Measurements from ENCODE around the gene RCAN2. TPM values are rescaled to one million over a fixed set of nuclear protein-coding genes. Genes with fewer than 3 reads are reported as not detected.

Gene RCAN2
- total RNA-seq, 1 experiment from 2014 or later, result not detected

DNA sequence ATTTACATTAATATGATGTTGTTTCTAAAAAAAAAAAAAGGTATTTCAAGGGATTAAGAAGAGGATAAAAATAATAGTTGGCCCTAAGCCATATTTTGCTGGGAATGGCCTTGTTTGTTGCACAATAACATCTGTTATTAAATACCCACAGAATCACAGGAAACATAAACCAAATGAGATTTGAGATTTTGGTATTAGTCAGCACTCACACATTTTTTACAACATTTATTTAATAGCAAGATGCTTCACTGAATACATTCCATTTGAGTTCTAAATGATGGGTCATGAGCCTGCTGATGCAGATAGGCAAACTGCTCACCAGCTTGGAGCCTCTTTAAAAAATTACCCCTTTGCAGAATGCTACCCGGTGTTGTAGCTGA lies 227.6 kb downstream of the RCAN2 start:
- DNase-seq (ENCODE audit: low spot score), result peak; percentile 82
- Histone ChIP-seq H3K4me3 (ENCODE audit: low read depth, low read length, poor library complexity, severe bottlenecking) (no peak overlapping the region), H3K9me3 (ENCODE audit: low read depth, low read length, poor library complexity, severe bottlenecking) (no peaks in the 10 kb centered on the region), H3K36me3 (ENCODE audit: insufficient read depth, low read length, poor library complexity, severe bottlenecking) (no peaks in the 10 kb centered on the region), H3K27ac (ENCODE audit: low read depth, low read length, poor library complexity, severe bottlenecking) (no peak overlapping the region), H3K27me3 (replicated peaks; ENCODE audit: insufficient read depth, low read depth, low read length, poor library complexity) (peaks cover 66% of the 10 kb centered on the region), H3K4me1 (ENCODE audit: insufficient read depth, low read length, poor library complexity, severe bottlenecking) (peaks cover 25% of the 10 kb centered on the region)
- BruUV-seq (replicated peaks), result no TSS peak
- CTCF ChIA-PET, result no interaction called here
- intact Hi-C loops (cut with micrococcal nuclease; ENCODE audit: unreplicated experiment), result no loop called here
- TF ChIP-seq, protein P1, sequence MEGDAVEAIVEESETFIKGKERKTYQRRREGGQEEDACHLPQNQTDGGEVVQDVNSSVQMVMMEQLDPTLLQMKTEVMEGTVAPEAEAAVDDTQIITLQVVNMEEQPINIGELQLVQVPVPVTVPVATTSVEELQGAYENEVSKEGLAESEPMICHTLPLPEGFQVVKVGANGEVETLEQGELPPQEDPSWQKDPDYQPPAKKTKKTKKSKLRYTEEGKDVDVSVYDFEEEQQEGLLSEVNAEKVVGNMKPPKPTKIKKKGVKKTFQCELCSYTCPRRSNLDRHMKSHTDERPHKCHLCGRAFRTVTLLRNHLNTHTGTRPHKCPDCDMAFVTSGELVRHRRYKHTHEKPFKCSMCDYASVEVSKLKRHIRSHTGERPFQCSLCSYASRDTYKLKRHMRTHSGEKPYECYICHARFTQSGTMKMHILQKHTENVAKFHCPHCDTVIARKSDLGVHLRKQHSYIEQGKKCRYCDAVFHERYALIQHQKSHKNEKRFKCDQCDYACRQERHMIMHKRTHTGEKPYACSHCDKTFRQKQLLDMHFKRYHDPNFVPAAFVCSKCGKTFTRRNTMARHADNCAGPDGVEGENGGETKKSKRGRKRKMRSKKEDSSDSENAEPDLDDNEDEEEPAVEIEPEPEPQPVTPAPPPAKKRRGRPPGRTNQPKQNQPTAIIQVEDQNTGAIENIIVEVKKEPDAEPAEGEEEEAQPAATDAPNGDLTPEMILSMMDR (conservative IDR thresholded peaks at IDR 0.05; ENCODE audit: low read depth, low read length), result no peak
- no peak for TF ChIP-seq EZH2 (IDR thresholded peaks at IDR 0.05; ENCODE audit: borderline replicate concordance, low read depth, low read length, poor library complexity, severe bottlenecking)
- POLR2A ChIA-PET (ENCODE audit: low non-redundant PET), result no interaction called here

DNA sequence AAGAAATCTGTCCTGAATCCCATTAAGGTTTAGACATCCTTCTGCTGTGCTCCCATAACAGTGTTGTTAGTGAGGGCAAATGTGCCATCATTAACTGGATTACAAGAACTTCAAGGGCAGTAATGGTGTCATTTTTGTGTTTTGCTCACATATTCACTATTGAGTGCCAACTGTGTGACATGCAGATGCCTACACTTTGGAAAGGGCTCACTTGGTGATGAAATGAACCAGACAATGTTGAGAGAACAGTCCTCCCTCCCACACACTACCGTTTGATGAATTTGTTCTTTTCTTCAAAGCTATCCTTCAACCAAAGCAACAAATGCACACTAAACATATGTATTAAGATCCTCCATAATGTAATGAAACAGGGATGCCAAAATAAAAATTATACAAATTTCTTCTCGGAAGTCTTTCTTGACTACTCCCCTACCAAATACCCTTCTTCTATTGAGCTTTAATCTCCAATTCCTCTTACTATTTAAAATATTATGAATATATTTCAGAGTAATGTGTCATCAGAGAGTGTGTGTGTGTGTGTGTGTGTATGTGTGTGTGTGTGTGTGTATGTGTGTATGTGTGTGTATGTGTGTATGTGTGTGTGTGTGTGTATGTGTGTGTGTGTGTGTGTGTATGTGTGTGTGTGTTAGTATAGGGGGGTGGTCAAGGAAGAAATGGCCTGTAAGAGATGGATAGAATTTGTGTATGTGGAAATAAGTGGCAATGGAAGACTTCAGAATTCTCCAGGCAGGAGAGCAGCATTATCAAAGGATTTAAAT lies 228.1 kb downstream of the RCAN2 start:
- Histone ChIP-seq H3K27me3 (replicated peaks; ENCODE audit: insufficient read depth, low read depth, low read length, poor library complexity) (peaks cover 60% of the 10 kb centered on the region), H3K9me3 (ENCODE audit: low read depth, low read length, poor library complexity, severe bottlenecking) (no peaks in the 10 kb centered on the region), H3K27ac (ENCODE audit: low read depth, low read length, poor library complexity, severe bottlenecking) (no peak overlapping the region), H3K4me3 (ENCODE audit: low read depth, low read length, poor library complexity, severe bottlenecking) (no peak overlapping the region), H3K4me1 (ENCODE audit: insufficient read depth, low read length, poor library complexity, severe bottlenecking) (peaks cover 25% of the 10 kb centered on the region), H3K36me3 (ENCODE audit: insufficient read depth, low read length, poor library complexity, severe bottlenecking) (no peaks in the 10 kb centered on the region)
- intact Hi-C loops (cut with micrococcal nuclease; ENCODE audit: unreplicated experiment), result no loop called here
- POLR2A ChIA-PET (ENCODE audit: low non-redundant PET), result no interaction called here
- peak; percentile 19 for DNase-seq (ENCODE audit: low spot score)
- CTCF ChIA-PET, result no interaction called here
- no TSS peak for BruUV-seq (replicated peaks)
- TF ChIP-seq, protein P1 (conservative IDR thresholded peaks at IDR 0.05; ENCODE audit: low read depth, low read length), result no peak
- no peak for TF ChIP-seq EZH2 (IDR thresholded peaks at IDR 0.05; ENCODE audit: borderline replicate concordance, low read depth, low read length, poor library complexity, severe bottlenecking)

DNA sequence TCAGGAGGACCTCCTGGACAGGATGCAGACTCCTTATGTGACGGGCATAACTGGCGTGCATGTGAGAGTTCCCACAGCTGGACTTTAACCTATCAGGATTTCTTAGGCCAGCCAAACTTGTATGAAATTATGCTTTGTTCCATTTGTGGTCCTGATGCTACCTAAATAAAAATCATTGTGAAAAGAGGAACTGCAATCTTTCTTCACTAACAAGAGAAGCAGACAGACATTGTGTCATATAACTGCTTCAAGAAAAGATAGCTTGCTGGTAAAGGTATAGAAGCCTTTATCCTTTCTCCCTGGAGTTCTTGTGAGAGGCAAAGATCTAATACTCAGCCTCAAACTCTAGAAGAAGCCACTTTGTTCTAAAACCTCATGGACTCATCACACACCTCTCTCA lies 233.0 kb downstream of the RCAN2 start:
- no peak overlapping the region for H3K27ac ChIP-seq (ENCODE audit: low read depth, low read length, poor library complexity, severe bottlenecking)
- H3K4me1 ChIP-seq (ENCODE audit: insufficient read depth, low read length, poor library complexity, severe bottlenecking), result peaks cover 6% of the 10 kb centered on the region
- intact Hi-C loops (cut with micrococcal nuclease; ENCODE audit: unreplicated experiment), result no loop called here
- BruUV-seq (replicated peaks), result no TSS peak
- no peaks in the 10 kb centered on the region for H3K9me3 ChIP-seq (ENCODE audit: low read depth, low read length, poor library complexity, severe bottlenecking)
- DNase-seq (ENCODE audit: low spot score), result no peak
- ChIA-PET CTCF (no interaction called here), POLR2A (ENCODE audit: low non-redundant PET) (no interaction called here)
- no peak for TF ChIP-seq EZH2 (IDR thresholded peaks at IDR 0.05; ENCODE audit: borderline replicate concordance, low read depth, low read length, poor library complexity, severe bottlenecking)
- TF ChIP-seq, protein P1 (conservative IDR thresholded peaks at IDR 0.05; ENCODE audit: low read depth, low read length), result no peak
- H3K4me3 ChIP-seq (ENCODE audit: low read depth, low read length, poor library complexity, severe bottlenecking), result no peak overlapping the region
- H3K36me3 ChIP-seq (ENCODE audit: insufficient read depth, low read length, poor library complexity, severe bottlenecking), result no peaks in the 10 kb centered on the region
- H3K27me3 ChIP-seq (replicated peaks; ENCODE audit: insufficient read depth, low read depth, low read length, poor library complexity), result peaks cover 51% of the 10 kb centered on the region

Data from A673 (cell line).